Gastrocnemius medialis (tissue), 4 donors: ENCODE measurements around the gene RNASEL.

Source experiments
- CTCF ChIP-seq, 5 experiments: fragments of 450-650 bp in 3 of 5; fragments of 200-600 bp in 2 of 5; sonication (generic) in 2 of 5; IDR thresholded peaks in 4 of 5; conservative IDR thresholded peaks in 1 of 5; 1 replicate in 4 of 5; 2 replicates in 1 of 5; pipeline ENCODE4 v1.5.1; 2016 to 2019; ENCODE audit warnings: antibody characterized with exemption in 5 of 5, mild to moderate bottlenecking in 3 of 5, moderate library complexity in 3 of 5
- POLR2A ChIP-seq, 2 donors: fragments of 450-650 bp; IDR thresholded peaks; one replicate each; pipeline ENCODE4 v1.6.1; 2017; ENCODE audit warnings: antibody characterized with exemption in 2 of 2, mild to moderate bottlenecking in 2 of 2, moderate library complexity in 2 of 2

GRCh38 chr1:182525342-182525741 lies 63.7 kb downstream of the RNASEL start:
- TF ChIP-seq CTCF (IDR thresholded peaks at IDR 0.05 in 4 of 5, conservative IDR thresholded peaks at IDR 0.05 in 1 of 5) (no peak), POLR2A (IDR thresholded peaks at IDR 0.05) (no peak)
